Panc1 (cell line): ENCODE measurements around the gene SMPD4. TPM values are rescaled to one million over a fixed set of nuclear protein-coding genes. Genes with fewer than 3 reads are reported as not detected.
A peak's percentile ranks its signal among the peaks of the same experiment; 100 is the strongest.
"Not testable (repeated sequence)": the region's sequence is repeated elsewhere in the genome, so short reads cannot be mapped to it uniquely, and the experiment has no call there.

Experiments used
- ATAC-seq: fragments of 200-7000 bp; cut with Tn5 transposase; 2 replicates; pipeline ENCODE4 v1.9.1; 2020; ENCODE audit warnings: mild to moderate bottlenecking, moderate library complexity
- BruUV-seq: library from RNA; stranded (reverse); fragments of 400-500 nt; replicated peaks from 2 replicates; lab custom pipeline; 2021; lab: Mats Ljungman, UMichigan
- CTCF ChIA-PET: fragments of 300-600 bp; sonication (Branson Sonifier 250); formaldehyde crosslinking; loops from one replicate; lab custom pipeline; 2022; ENCODE audit warnings: antibody characterized with exemption; lab: Charles Lee
- POLR2A ChIA-PET: fragments of 300-600 bp; sonication (Branson Sonifier 250); formaldehyde crosslinking; loops from one replicate; lab custom pipeline; 2022; ENCODE audit warnings: antibody characterized with exemption; lab: Charles Lee
- DNase-seq: peaks from one replicate; pipeline ENCODE4 v3.0.0-alpha.2; 2010; ENCODE audit warnings: low read depth, low spot score
- H3K27ac ChIP-seq: 2 replicates; pipeline ENCODE4 v1.5.1; 2011; ENCODE audit warnings: mild to moderate bottlenecking, low read length, inconsistent platforms
- H3K27me3 ChIP-seq: fragments of 200-500 bp; sonication (Bioruptor generic); 2 replicates; pipeline ENCODE4 v1.6.0; 2014; ENCODE audit warnings: low read length, inconsistent platforms; ENCODE audit not compliant: control insufficient read depth, insufficient read depth
- H3K36me3 ChIP-seq: fragments of 200-500 bp; sonication (Bioruptor generic); 2 replicates; pipeline ENCODE4 v1.5.1; 2014; ENCODE audit warnings: inconsistent platforms, mild to moderate bottlenecking, low read length, moderate library complexity; ENCODE audit not compliant: control insufficient read depth, insufficient read depth
- H3K4me1 ChIP-seq: 2 replicates; pipeline ENCODE4 v1.5.1; 2011; ENCODE audit warnings: inconsistent platforms, mild to moderate bottlenecking, low read length, moderate library complexity; ENCODE audit not compliant: control insufficient read depth, insufficient read depth
- H3K4me3 ChIP-seq, 2 experiments: 2 replicates each; pipeline ENCODE4 v1.5.1; 2011 to 2012; ENCODE audit warnings: low read depth in 2 of 2, low read length in 2 of 2, mild to moderate bottlenecking in 2 of 2, inconsistent platforms in 1 of 2, moderate library complexity in 1 of 2
- H3K9me3 ChIP-seq: fragments of 200-500 bp; sonication (Bioruptor generic); 2 replicates; pipeline ENCODE4 v1.5.1; 2014; ENCODE audit warnings: low read depth, mild to moderate bottlenecking, inconsistent platforms, low read length, moderate library complexity; ENCODE audit not compliant: control insufficient read depth, insufficient read depth
- CTCF ChIP-seq: fragments of 450-650 bp; IDR thresholded peaks from 2 replicates; pipeline ENCODE4 v1.5.1; 2017; ENCODE audit warnings: mild to moderate bottlenecking
- POLR2AphosphoS5 ChIP-seq: IDR thresholded peaks from 2 replicates; pipeline ENCODE4 v1.6.1; 2012; ENCODE audit warnings: mild to moderate bottlenecking, low read depth, low read length, moderate library complexity
- REST ChIP-seq, 2 experiments: IDR thresholded peaks; 2 replicates each; pipeline ENCODE4 v1.6.1; 2011 to 2012; ENCODE audit warnings: low read depth in 2 of 2, control low read depth in 1 of 2, low read length in 1 of 2, mild to moderate bottlenecking in 1 of 2, moderate library complexity in 1 of 2; ENCODE audit not compliant: insufficient read depth in 1 of 2
- SIN3A ChIP-seq: IDR thresholded peaks from 2 replicates; pipeline ENCODE4 v1.6.1; 2012; ENCODE audit warnings: low read depth, mild to moderate bottlenecking, low read length, moderate library complexity, borderline replicate concordance; ENCODE audit not compliant: insufficient read depth
- TCF7L2 ChIP-seq: IDR thresholded peaks from 2 replicates; pipeline ENCODE4 v1.6.1; 2011; ENCODE audit warnings: mild to moderate bottlenecking, low read depth, low read length, inconsistent platforms
- in situ Hi-C: cut with HindIII; loops from 2 replicates; pipeline ENCODE4 v1.10.0; 2016; ENCODE audit warnings: low sequenced_read_pairs, low pct_unique_long_range_greater_than_20kb
- intact Hi-C: fragments of 100-400 bp; cut with micrococcal nuclease; formaldehyde crosslinking; loops from one replicate; pipeline ENCODE4 v1.10.0; 2022; ENCODE audit not compliant: unreplicated experiment
- total RNA-seq: library from RNA; stranded (reverse); gene quantifications from one replicate; pipeline ENCODE4 v1.2.1, GENCODE V29; 2021; ENCODE audit not compliant: unreplicated experiment

SMPD4 gene
- total RNA-seq, 1 experiment from 2014 or later, result 89.0 TPM

DNA sequence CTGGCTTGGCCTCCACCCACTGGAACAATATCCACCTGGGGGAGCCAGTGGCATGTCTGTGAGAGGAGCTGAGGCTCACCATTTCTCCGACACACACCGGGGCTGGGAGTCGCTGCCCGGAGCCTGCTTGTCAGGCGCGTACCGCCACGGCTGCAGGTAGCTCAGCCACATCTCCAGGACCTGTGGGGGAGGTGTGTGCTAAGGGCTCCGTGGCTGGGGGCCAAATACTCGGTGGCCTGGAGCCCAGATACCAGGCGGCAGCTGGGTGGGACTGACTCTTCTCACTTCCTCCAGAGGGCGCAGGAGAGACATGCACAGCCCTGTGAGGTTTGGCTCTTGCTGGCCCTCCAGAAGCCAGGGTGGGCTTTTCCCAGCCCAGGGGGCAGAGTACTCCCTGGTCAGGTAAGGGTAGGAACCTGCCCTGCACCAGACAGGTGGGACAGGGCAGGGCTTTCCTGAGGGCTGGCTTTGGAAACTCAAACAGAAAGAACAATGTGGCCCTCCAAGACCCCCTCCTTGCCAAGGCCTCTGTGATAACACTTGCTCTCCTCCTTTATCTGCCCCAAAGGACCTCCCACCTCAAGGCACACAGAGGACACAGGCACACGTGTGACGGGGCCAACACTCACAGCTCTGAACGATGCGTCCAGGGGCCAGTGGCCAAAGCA is 25.3 kb downstream of the SMPD4 start:
- H3K4me3 ChIP-seq, POLR2A ChIA-PET, CTCF ChIA-PET, BruUV-seq, H3K9me3 ChIP-seq, in situ Hi-C loops, H3K4me1 ChIP-seq, H3K27ac ChIP-seq, DNase-seq, H3K36me3 ChIP-seq, H3K27me3 ChIP-seq: not testable (repeated sequence)
- intact Hi-C loops, result loop anchor here (10.0 kb wide), 1 partner anchor 179 kb away; no protein-coding TSS in a partner anchor
- peak; percentile 87 for TF ChIP-seq CTCF
- TF ChIP-seq POLR2AphosphoS5, result peak; percentile 24; the same call in 1 of the 2 replicates
- ATAC-seq, result peak; percentile 69

DNA sequence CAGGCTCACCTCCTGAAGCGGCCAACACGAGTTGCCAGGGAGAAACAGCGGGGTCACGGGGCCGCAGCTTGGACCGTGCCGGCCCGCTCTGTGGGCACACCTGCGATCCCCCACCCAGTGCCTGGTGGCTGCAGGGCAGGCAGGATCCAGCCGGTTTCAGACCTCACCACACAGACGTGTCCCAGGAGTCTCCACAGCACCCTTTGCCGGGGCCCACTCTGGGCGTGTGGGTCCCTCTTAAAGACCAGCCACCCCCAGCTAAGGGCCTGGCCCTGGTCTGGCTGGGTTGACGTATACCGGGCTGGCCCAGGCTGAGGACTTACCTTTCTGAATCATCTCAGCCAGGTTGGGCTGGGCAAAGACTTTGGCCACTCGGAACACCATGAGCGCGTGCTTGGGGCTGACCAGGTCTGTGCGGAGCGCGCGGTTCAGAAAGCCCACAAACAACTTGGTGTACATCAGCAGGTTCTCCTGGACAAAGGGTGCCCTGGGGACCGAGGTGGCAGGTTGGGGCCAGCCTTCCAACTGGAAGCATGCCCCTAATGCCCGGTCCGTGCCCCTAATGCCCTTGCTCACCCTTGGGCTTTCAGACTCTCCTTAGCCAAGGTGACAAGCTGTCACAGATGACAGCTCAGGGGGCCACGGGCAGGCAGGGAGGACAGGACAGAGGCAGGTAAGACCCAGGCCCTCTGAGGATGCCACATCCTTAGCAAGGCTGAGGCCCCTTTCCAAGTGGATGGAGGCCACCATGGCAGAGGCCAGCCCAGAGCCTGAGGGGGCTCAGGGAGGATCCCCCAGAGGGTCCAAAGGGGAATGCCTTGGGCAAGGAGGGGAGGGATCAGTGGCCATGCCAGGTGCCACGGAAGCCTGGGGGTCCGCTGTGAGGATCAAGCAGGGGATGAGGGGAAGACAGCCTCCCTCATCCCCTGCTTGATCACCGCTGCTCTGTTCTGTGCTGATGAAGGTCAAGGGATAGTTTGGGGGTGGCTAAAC is 26.3 kb downstream of the SMPD4 start:
- H3K27ac ChIP-seq, result no peak overlapping the region
- H3K36me3 ChIP-seq, result no peaks in the 10 kb centered on the region
- in situ Hi-C loops, result no loop called here
- intact Hi-C loops, result loop anchor here (10.0 kb wide), 1 partner anchor 180 kb away; no protein-coding TSS in a partner anchor
- no peaks in the 10 kb centered on the region for H3K9me3 ChIP-seq
- no peaks in the 10 kb centered on the region for H3K27me3 ChIP-seq
- ChIA-PET CTCF (no interaction called here), POLR2A (no interaction called here)
- ATAC-seq (no peak), DNase-seq (no peak)
- TF ChIP-seq CTCF (no peak), SIN3A (no peak), POLR2AphosphoS5 (no peak), TCF7L2 (no peak), REST (IDR thresholded peaks at IDR 0.05; ENCODE audit: insufficient read depth in 1 of 2, low read depth in 2 of 2, low read length in 1 of 2) (no peak)
- no TSS peak for BruUV-seq
- H3K4me3 ChIP-seq, result no peak overlapping the region
- H3K4me1 ChIP-seq, result no peaks in the 10 kb centered on the region

DNA sequence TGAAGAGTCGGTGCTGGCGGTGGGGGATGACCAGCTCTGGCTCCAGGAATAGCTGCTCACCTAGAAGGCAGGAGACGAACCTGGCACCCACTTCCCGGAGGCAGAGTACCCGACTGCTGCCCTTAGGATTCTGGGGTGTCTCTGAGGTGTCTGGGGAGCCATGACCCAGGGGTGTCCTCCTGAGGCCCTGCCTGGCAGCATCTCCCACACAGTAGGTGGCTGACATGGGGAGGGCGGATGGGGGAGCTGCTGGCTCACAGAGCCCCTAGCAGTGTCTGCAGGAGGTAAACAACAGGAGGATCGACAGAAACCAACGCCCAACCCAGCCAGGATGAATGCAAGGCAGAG is 27.0 kb downstream of the SMPD4 start:
- DNase-seq, H3K27me3 ChIP-seq, POLR2A ChIA-PET, CTCF ChIA-PET, H3K27ac ChIP-seq, H3K36me3 ChIP-seq, H3K4me3 ChIP-seq, in situ Hi-C loops, BruUV-seq, H3K4me1 ChIP-seq, H3K9me3 ChIP-seq, ATAC-seq: not testable (repeated sequence)
- intact Hi-C loops, result loop anchor here (10.0 kb wide), 1 partner anchor 180 kb away; no protein-coding TSS in a partner anchor

- H3K9me3 ChIP-seq, H3K4me1 ChIP-seq, POLR2A ChIA-PET, BruUV-seq, H3K27me3 ChIP-seq, H3K36me3 ChIP-seq, H3K4me3 ChIP-seq, ATAC-seq, DNase-seq, in situ Hi-C loops, H3K27ac ChIP-seq: not testable (repeated sequence)
- CTCF ChIA-PET, result interaction anchor here (0.6 kb wide), 1 partner anchor 151 kb away, joined by 3 read pairs; no protein-coding TSS in a partner anchor
- intact Hi-C loops, result loop anchor here (10.0 kb wide), 1 partner anchor 181 kb away; no protein-coding TSS in a partner anchor
Observed at GRCh38 chr2:130153721-130154422, 27.5 kb downstream of the SMPD4 start.
